ENCODE data around the gene CLEC19A. TPM values are rescaled to one million over a fixed set of nuclear protein-coding genes. Genes with fewer than 3 reads are reported as not detected.

The CLEC19A gene
- total RNA-seq, 1 donor from 2014 or later = not detected

DNA sequence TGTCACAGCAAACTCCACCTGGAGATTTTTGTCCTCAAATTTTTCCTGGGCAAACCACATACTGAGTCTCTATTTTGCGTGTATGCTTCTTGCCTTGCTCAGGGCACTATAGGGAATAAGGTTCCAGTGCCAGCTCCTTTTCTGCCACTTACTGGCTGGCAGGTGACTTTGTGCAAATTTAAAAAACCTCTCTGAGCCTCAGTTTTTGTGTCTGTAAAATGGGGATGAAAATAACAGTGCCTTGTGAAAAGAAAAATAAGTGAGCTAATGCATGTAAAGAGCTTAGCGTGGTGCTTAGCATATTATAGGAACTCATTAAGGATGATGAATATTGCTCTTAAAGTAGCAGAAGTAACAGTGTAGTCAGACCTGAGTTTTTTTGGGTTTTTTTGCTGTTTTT lies 19.9 kb downstream of the CLEC19A start:
- Mint-ChIP-seq H3K27ac (ENCODE audit: unreplicated experiment) (no peak overlapping the region), H3K9me3 (ENCODE audit: unreplicated experiment) (no peaks in the 10 kb centered on the region), H3K36me3 (ENCODE audit: unreplicated experiment) (no peaks in the 10 kb centered on the region), H3K4me1 (ENCODE audit: unreplicated experiment) (no peaks in the 10 kb centered on the region), H3K27me3 (ENCODE audit: unreplicated experiment) (no peaks in the 10 kb centered on the region), H3K4me3 (ENCODE audit: unreplicated experiment) (no peak overlapping the region)
- DNase-seq (ENCODE audit: extremely low spot score, unreplicated experiment) = no peak
- TF ChIP-seq, protein P1, sequence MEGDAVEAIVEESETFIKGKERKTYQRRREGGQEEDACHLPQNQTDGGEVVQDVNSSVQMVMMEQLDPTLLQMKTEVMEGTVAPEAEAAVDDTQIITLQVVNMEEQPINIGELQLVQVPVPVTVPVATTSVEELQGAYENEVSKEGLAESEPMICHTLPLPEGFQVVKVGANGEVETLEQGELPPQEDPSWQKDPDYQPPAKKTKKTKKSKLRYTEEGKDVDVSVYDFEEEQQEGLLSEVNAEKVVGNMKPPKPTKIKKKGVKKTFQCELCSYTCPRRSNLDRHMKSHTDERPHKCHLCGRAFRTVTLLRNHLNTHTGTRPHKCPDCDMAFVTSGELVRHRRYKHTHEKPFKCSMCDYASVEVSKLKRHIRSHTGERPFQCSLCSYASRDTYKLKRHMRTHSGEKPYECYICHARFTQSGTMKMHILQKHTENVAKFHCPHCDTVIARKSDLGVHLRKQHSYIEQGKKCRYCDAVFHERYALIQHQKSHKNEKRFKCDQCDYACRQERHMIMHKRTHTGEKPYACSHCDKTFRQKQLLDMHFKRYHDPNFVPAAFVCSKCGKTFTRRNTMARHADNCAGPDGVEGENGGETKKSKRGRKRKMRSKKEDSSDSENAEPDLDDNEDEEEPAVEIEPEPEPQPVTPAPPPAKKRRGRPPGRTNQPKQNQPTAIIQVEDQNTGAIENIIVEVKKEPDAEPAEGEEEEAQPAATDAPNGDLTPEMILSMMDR (IDR thresholded peaks at IDR 0.05) = no peak

DNA sequence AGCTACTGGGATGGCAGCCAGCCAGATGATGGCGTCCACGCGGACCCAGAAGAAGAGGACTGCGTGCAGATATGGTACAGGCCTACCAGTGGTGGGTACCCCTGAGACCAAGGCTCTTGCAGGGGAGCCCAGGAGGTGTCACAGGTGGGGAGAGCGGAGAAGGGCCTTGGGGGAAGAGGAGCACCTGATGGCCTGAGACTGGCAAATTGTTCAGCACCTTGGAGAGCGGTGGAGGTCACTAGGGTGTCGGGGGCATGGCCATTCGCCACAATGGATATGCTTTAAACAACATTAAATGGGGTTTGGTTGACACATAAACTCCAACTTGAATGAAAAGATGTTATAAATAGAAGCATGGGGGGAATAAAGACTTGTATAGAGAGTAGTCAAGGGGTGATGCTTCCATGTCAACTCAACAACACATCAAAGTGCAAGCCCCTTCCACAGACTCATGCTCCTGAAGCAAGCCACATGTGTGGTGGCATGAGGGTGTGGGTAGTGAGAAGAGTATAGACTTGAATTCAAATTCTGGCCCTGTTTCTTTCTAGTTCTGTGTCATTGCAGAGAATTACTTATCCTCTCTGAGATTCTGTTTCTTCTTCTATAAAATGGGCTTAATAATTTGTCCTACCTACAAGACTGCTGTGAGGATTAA lies 22.2 kb downstream of the CLEC19A start:
- no peak overlapping the region for H3K4me3 Mint-ChIP-seq (ENCODE audit: unreplicated experiment)
- H3K4me1 Mint-ChIP-seq (ENCODE audit: unreplicated experiment) = no peaks in the 10 kb centered on the region
- H3K9me3 Mint-ChIP-seq (ENCODE audit: unreplicated experiment) = no peaks in the 10 kb centered on the region
- no peak overlapping the region for H3K27ac Mint-ChIP-seq (ENCODE audit: unreplicated experiment)
- DNase-seq (ENCODE audit: extremely low spot score, unreplicated experiment) = no peak
- TF ChIP-seq, protein P1 (IDR thresholded peaks at IDR 0.05) = no peak
- no peaks in the 10 kb centered on the region for H3K27me3 Mint-ChIP-seq (ENCODE audit: unreplicated experiment)
- no peaks in the 10 kb centered on the region for H3K36me3 Mint-ChIP-seq (ENCODE audit: unreplicated experiment)

GRCh38 chr16:19308392-19308791 lies 22.9 kb downstream of the CLEC19A start:
- Mint-ChIP-seq H3K4me1 (ENCODE audit: unreplicated experiment) (no peaks in the 10 kb centered on the region), H3K4me3 (ENCODE audit: unreplicated experiment) (no peak overlapping the region), H3K27ac (ENCODE audit: unreplicated experiment) (no peak overlapping the region), H3K9me3 (ENCODE audit: unreplicated experiment) (no peaks in the 10 kb centered on the region), H3K27me3 (ENCODE audit: unreplicated experiment) (no peaks in the 10 kb centered on the region), H3K36me3 (ENCODE audit: unreplicated experiment) (no peaks in the 10 kb centered on the region)
- TF ChIP-seq, protein P1 (IDR thresholded peaks at IDR 0.05) = no peak
- no peak for DNase-seq (ENCODE audit: extremely low spot score, unreplicated experiment)

- Mint-ChIP-seq H3K27ac (ENCODE audit: unreplicated experiment) (no peak overlapping the region), H3K27me3 (ENCODE audit: unreplicated experiment) (no peaks in the 10 kb centered on the region), H3K4me3 (ENCODE audit: unreplicated experiment) (no peak overlapping the region), H3K36me3 (ENCODE audit: unreplicated experiment) (no peaks in the 10 kb centered on the region), H3K9me3 (ENCODE audit: unreplicated experiment) (no peaks in the 10 kb centered on the region), H3K4me1 (ENCODE audit: unreplicated experiment) (no peaks in the 10 kb centered on the region)
- TF ChIP-seq, protein P1 (IDR thresholded peaks at IDR 0.05) = no peak
- no peak for DNase-seq (ENCODE audit: extremely low spot score, unreplicated experiment)
Measured at GRCh38 chr16:19309178-19309577, 23.6 kb downstream of the CLEC19A start.

GRCh38 chr16:19314718-19315425 lies 29.3 kb downstream of the CLEC19A start:
- H3K36me3 Mint-ChIP-seq (ENCODE audit: unreplicated experiment) = no peaks in the 10 kb centered on the region
- H3K4me1 Mint-ChIP-seq (ENCODE audit: unreplicated experiment) = no peaks in the 10 kb centered on the region

More at GRCh38 chr16:19314718-19315425, 29.3 kb downstream of the CLEC19A start:
- Mint-ChIP-seq H3K9me3 (ENCODE audit: unreplicated experiment) (no peaks in the 10 kb centered on the region), H3K4me3 (ENCODE audit: unreplicated experiment) (no peak overlapping the region), H3K27me3 (ENCODE audit: unreplicated experiment) (peaks cover 3% of the 10 kb centered on the region), H3K27ac (ENCODE audit: unreplicated experiment) (no peak overlapping the region)
- TF ChIP-seq, protein P1 (IDR thresholded peaks at IDR 0.05) = no peak
- no peak for DNase-seq (ENCODE audit: extremely low spot score, unreplicated experiment)

All from osteocyte (in vitro differentiated cells).